NCI-H2171 (cell line): ENCODE measurements around the gene SEMA6A.

Source experiments
- DNase-seq: peaks from one replicate; lab custom pipeline; 2025; lab: John Stamatoyannopoulos, UW

Gene SEMA6A

GRCh38 chr5:116522356-116523136, 52.1 kb downstream of the SEMA6A start:
- DNase-seq: no peak

- DNase-seq: no peak
Observed at GRCh38 chr5:116521173-116521872, 53.3 kb downstream of the SEMA6A start.

GRCh38 chr5:116520771-116521170, 53.9 kb downstream of the SEMA6A start:
- no peak for DNase-seq

- DNase-seq: no peak
Observed at GRCh38 chr5:116518423-116518822, 56.2 kb downstream of the SEMA6A start.

GRCh38 chr5:116517488-116517887, 57.1 kb downstream of the SEMA6A start:
- no peak for DNase-seq

GRCh38 chr5:116516021-116516420, 58.6 kb downstream of the SEMA6A start:
- no peak for DNase-seq

- no peak for DNase-seq
Observed at GRCh38 chr5:116514421-116514970, 60.1 kb downstream of the SEMA6A start.

GRCh38 chr5:116510517-116510916, 64.1 kb downstream of the SEMA6A start:
- DNase-seq: no peak

GRCh38 chr5:116509483-116510244, 65.0 kb downstream of the SEMA6A start:
- DNase-seq: no peak

- no peak for DNase-seq
Observed at GRCh38 chr5:116508835-116509234, 65.8 kb downstream of the SEMA6A start.

GRCh38 chr5:116507941-116508655, 66.5 kb downstream of the SEMA6A start:
- no peak for DNase-seq

- DNase-seq: no peak
Observed at GRCh38 chr5:116507051-116507537, 67.5 kb downstream of the SEMA6A start.

- no peak for DNase-seq
Observed at GRCh38 chr5:116506488-116506887, 68.1 kb downstream of the SEMA6A start.

GRCh38 chr5:116504593-116505166, 69.9 kb downstream of the SEMA6A start:
- DNase-seq: no peak

GRCh38 chr5:116502616-116503015, 72.0 kb downstream of the SEMA6A start:
- no peak for DNase-seq

- no peak for DNase-seq
Observed at GRCh38 chr5:116502138-116502537, 72.5 kb downstream of the SEMA6A start.

GRCh38 chr5:116498503-116499048, 76.0 kb downstream of the SEMA6A start:
- DNase-seq: no peak

- no peak for DNase-seq
Observed at GRCh38 chr5:116497631-116498030, 77.0 kb downstream of the SEMA6A start.

GRCh38 chr5:116495786-116496357, 78.8 kb downstream of the SEMA6A start:
- no peak for DNase-seq

- DNase-seq: peak; percentile 42
Observed at GRCh38 chr5:116494784-116495450, 79.7 kb downstream of the SEMA6A start.
